Inflammatory macrophage treated with lipopolysaccharide for 4 hours (primary cell): ENCODE measurements around the gene GNAO1.

Source experiments
- DNase-seq: peaks from one replicate; pipeline ENCODE4 v3.0.0-alpha.2; 2020

The GNAO1 gene

GRCh38 chr16:56198006-56198754 lies 6.9 kb downstream of the GNAO1 start:
- no peak for DNase-seq

GRCh38 chr16:56198755-56199114 lies 7.4 kb downstream of the GNAO1 start:
- DNase-seq = no peak

GRCh38 chr16:56199164-56199563 lies 7.9 kb downstream of the GNAO1 start:
- DNase-seq = no peak

- DNase-seq = no peak
Measured at GRCh38 chr16:56201030-56201429, 9.7 kb downstream of the GNAO1 start.

- DNase-seq = no peak
Measured at GRCh38 chr16:56202036-56202435, 10.7 kb downstream of the GNAO1 start.

GRCh38 chr16:56203052-56203451 lies 11.8 kb downstream of the GNAO1 start:
- DNase-seq = peak; percentile 85

GRCh38 chr16:56204816-56205215 lies 13.5 kb downstream of the GNAO1 start:
- DNase-seq = no peak

DNA sequence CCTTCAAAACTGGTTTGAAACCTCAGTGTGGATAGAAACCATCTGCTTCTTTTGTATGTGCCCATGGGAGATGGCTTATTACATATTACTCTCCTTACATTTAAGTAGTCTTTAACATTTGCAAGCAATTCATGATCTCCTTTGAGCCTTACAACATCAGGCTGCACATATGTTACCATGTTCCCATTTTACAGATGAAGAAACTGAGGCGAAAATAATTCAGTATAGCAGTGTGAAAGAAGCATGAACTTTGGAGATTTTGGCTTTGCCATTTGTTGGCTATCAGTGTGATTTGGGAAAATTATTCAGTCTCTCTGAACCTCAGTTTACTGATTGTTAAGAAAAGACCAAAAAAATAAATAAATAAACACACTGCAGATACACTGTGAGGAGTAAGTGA lies 15.7 kb downstream of the GNAO1 start:
- DNase-seq = no peak

GRCh38 chr16:56207421-56207820 lies 16.1 kb downstream of the GNAO1 start:
- no peak for DNase-seq

DNA sequence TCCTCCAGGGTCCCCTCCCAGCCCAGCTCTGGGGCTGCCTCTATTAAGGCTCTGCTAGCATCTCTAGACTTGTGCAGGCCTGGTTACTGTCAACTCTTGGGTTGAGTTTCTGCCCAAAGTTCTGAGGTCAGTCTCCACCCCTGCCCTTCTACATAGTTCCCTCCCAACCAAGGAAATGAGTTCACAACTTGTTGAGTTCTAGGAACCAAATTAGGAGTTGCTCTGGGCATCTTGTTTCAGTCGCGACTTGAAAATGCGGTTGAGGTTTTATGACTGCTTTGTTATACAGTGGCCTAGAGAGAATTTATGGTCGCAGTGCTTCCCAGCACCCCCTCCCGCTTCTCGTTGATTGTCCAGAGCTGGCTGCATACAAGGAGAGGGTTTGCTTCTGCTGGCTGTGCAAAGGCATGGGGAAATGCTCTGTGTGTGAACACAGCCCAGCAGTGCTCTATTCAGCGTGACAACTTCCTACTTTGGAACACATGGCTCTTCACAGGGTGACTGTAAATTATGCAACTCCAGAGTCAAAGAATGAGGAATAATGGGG lies 20.2 kb downstream of the GNAO1 start:
- DNase-seq = peak; percentile 57

DNA sequence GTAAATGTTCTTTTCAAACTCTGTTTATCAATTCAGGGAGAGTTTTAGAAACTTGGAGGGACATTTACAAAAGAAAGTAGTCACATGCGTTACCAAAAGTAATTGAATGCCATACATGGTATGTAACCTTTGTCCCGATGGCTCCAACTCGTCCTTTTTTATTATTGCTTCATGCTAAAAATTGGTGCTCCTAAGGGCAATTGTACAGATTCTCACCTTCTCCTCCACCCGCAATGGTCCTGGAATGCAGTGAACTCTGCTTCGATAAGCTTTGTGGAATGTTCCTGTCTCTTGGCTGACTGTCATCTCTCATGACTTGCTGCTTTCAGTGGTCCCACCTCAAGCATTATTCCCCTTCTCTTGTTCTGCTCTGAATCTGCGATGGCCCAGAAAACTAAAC lies 20.9 kb downstream of the GNAO1 start:
- no peak for DNase-seq

GRCh38 chr16:56221995-56222394 lies 30.7 kb downstream of the GNAO1 start:
- DNase-seq = no peak

DNA sequence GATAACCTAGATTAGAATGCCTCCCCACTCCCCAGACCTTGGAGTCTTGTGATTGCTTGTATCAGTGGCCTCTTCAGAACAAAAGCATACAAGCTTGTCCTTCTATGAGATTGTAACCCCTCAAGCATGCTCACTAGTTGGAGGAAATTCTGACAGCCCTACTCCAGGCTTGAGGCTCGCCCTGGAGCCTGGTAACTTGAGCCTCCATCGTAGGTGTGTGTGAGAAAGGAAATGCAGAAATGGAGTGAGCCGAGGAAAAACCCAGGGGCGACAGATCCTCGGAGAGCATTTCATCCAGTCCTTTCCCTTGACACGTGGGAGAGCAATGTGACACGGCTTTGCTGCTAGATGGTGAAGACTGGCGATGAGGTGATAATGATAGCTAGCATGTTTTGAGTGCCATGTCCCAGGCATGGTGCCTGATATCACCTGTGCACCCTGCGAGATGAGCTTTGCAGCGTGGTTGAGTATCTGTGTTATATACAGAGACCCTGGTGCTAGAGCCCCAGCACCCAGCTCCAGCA lies 31.2 kb downstream of the GNAO1 start:
- no peak for DNase-seq

DNA sequence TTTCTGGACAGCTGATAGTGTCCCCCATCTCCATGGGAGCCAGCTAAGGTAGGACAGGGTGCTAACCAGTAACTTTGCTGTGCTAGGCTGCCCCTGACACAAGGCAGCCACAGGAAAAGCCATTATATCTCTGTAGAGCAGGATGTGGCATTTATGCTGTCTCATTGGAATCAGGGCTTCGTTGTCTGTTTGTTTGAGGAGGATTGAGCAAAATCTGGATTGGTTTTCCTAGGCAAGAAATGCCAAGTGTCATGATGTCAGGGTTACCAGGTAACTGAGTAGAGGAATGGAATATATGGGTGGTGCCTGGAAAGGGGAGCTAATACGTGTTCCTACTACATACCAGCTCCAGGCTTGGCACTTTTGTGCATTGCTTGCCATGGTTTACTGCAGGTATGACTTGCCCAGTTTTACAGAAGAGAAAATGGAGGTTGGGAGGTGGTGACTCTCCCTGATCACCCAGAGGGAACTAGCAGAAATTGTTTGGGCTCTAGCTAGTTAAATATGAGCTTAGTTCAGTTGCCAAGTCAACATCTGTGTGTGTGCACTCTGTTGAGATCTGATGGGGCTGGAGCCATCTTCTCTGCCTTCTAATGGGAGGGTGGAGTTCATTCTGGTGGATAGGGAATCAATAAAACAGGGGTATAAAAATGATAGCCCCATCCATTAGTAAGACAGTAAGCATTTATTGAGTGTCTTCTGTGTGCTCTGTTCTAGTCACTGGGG lies 33.9 kb downstream of the GNAO1 start:
- DNase-seq = no peak

- DNase-seq = no peak
Measured at GRCh38 chr16:56226187-56226586, 34.9 kb downstream of the GNAO1 start.

DNA sequence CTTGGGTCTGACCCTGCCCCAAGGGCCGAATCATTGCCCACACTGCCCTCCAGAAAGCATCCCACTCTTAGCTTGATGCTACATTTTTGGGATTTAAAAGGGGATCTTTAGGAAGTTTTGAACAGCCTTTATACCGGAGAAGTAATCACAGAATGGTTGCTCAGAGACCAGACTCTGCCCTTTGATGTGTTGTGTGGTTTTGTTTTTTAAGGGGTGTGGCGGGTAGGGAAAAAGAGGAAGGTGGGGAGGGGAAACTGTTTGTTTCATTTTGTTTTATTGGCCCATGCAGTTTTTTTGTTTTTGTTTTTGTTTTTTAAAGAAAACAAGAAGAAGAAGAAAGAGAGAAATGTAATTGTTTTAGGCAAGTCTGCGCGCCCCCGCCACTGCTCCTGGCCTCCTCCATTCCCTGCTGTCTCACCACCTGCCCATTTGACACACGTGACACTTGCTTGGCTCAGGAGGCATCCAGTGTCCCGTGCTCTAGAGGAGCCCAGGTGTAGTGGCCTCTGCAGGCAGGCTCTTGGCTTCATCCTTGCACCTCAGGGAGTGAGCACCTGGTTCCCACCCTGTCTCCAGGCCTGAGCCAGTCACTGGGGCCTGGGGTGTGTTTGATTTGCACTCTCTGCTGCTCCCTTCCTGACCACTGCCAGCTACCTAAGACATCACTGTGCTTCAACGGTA lies 35.7 kb downstream of the GNAO1 start:
- peak; percentile 18 for DNase-seq

DNA sequence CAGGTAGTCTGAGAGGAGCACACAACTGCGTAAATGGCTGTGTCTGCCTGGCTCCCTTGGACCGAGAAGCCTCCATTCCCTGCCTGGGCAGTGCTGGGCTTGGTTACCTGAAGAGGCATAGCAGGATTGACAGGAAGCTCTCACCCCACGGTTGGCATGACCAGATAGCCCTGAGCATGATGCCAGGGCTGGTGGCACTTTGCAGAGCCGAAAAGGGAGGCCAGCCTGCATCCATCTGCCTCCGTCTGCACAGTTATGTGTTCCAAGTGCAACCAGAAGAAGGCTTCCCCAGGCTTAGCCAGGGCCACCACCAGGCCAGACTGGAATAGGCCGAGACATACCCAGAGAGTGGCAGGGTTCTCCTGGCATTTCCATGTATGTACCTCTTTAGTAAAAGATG lies 36.6 kb downstream of the GNAO1 start:
- DNase-seq = no peak

DNA sequence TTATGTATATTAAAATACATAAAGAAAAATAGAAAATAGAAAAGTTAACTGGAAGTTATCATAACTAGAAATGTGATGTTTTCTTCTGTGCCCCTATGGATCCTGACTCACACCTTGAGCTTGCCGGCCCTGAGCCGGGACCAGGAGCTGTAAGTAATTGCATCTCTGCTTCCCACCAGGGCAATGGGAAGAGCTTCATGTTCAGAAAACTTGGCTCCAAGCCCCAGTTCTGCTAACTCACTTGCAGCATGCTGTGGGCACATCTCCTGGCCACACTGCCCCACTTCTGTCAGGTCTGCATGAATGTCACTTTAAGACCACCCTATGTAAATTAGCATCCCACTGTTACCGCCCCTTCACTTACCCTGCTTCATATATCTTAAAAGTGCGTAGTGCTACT lies 37.2 kb downstream of the GNAO1 start:
- DNase-seq = no peak

DNA sequence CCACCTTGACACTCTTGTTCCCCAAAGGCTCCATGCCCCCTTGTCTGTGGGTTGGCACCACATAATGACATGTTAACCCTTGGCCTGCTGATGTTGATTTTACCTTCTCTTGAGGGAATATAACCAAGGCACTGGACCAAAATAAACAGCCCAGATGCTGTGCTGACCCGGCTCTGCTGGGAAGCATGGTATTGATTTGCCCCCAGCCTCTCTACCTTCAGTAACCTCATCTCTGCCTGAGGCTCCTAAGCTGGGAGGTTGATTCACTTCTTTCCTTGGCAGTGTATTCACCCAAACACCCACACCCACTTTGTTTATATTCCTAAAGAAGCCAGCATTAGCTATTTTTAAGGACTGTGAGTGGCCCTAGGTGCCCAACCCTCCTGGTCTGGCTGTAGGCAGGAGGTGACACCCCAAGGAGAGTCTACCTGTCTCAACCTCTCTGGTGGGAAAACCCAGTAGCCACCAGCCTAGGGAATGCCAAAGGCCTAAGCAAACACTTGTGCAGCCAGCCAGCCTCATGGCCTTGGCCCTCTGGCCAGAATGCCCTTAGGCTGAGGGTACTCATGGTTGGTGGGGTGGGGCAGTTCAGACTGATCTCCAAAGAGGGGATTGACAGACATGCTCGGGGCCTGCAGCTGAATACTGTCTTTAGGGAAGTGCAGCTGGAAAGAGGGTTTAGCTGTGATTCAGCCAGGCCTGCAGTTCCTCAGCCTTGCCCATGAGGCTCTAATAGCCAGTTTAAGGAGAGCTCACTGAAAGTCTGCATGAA lies 42.7 kb downstream of the GNAO1 start:
- DNase-seq = peak; percentile 5

DNA sequence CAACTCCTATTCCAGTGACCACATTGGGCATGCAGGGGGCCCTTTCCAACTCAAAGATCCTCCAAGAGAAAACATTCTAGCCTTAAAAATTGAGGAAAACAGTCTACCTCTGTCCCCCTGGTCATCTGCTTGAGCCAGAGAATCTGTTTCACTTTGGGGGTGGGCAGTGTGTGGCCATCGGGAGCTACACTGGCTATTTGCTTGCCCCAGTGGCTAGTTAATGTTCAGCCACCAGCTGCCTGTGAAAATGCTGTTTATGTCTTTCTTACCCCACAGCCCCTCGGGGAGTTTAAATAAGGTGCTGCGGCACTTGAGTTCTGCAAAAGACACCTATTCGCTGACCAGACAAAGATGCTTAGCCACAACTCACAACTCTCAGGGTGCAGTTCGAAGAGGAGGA lies 43.4 kb downstream of the GNAO1 start:
- no peak for DNase-seq

DNA sequence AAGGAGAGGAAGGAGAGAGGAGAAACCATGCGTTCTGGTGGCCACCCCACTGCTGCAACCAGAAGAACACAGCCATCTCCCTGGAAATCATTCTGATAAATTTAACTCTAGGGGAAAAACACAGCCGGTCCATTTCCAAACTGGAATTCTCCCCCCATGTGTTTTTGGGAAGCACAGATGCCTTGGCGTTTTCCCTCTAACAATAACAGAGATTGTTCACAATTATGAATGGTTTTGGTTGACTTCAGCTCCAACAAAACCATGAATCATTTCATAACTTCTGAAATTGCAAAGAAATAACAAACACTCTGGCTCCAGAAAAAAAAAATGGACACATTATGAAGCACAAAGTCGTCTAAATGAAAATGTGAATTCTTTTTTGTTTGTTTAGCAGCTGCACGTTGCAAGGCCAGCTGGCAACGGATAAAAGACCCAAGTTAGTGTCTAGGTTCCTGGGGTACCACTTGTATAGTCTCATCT lies 46.2 kb downstream of the GNAO1 start:
- no peak for DNase-seq

GRCh38 chr16:56238188-56238587 lies 46.9 kb downstream of the GNAO1 start:
- DNase-seq = no peak

- DNase-seq = no peak
Measured at GRCh38 chr16:56241596-56241995, 50.3 kb downstream of the GNAO1 start.
